ENCODE results near the gene SLC39A3.

- TF ChIP-seq, protein P1, sequence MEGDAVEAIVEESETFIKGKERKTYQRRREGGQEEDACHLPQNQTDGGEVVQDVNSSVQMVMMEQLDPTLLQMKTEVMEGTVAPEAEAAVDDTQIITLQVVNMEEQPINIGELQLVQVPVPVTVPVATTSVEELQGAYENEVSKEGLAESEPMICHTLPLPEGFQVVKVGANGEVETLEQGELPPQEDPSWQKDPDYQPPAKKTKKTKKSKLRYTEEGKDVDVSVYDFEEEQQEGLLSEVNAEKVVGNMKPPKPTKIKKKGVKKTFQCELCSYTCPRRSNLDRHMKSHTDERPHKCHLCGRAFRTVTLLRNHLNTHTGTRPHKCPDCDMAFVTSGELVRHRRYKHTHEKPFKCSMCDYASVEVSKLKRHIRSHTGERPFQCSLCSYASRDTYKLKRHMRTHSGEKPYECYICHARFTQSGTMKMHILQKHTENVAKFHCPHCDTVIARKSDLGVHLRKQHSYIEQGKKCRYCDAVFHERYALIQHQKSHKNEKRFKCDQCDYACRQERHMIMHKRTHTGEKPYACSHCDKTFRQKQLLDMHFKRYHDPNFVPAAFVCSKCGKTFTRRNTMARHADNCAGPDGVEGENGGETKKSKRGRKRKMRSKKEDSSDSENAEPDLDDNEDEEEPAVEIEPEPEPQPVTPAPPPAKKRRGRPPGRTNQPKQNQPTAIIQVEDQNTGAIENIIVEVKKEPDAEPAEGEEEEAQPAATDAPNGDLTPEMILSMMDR (conservative IDR thresholded peaks at IDR 0.05 in 1 of 2, IDR thresholded peaks at IDR 0.05 in 1 of 2; ENCODE audit: low read depth in 1 of 2, low read length in 2 of 2), result no peak
- TF ChIP-seq EZH2 (IDR thresholded peaks at IDR 0.05; ENCODE audit: low read length, missing control alignments), result no peak
These were observed 35.2 kb upstream of the SLC39A3 start for GRCh38 chr19:2774953-2775555.
